ENCODE measurements around the gene SCN4B.

SCN4B gene

GRCh38 chr11:118104491-118104890 lies 48.1 kb downstream of the SCN4B start:
- no peak for DNase-seq (ENCODE audit: low read depth in 3 of 3, low spot score in 1 of 3)

- no peak for DNase-seq (ENCODE audit: low read depth in 3 of 3, low spot score in 1 of 3)
Measured at GRCh38 chr11:118102721-118103261, 49.8 kb downstream of the SCN4B start.

GRCh38 chr11:118100691-118101232 lies 51.9 kb downstream of the SCN4B start:
- DNase-seq (ENCODE audit: low read depth in 3 of 3, low spot score in 1 of 3), result no peak

- no peak for DNase-seq (ENCODE audit: low read depth in 3 of 3, low spot score in 1 of 3)
Measured at GRCh38 chr11:118099838-118100556, 52.6 kb downstream of the SCN4B start.

GRCh38 chr11:118098996-118099837 lies 53.4 kb downstream of the SCN4B start:
- DNase-seq (ENCODE audit: low read depth in 3 of 3, low spot score in 1 of 3), result no peak

GRCh38 chr11:118095967-118096367 lies 56.7 kb downstream of the SCN4B start:
- DNase-seq (ENCODE audit: low read depth in 3 of 3, low spot score in 1 of 3), result no peak

- no peak for DNase-seq (ENCODE audit: low read depth in 3 of 3, low spot score in 1 of 3)
Measured at GRCh38 chr11:118095493-118095892, 57.1 kb downstream of the SCN4B start.

GRCh38 chr11:118092907-118093571 lies 59.6 kb downstream of the SCN4B start:
- no peak for DNase-seq (ENCODE audit: low read depth in 3 of 3, low spot score in 1 of 3)

GRCh38 chr11:118091690-118092089 lies 60.9 kb downstream of the SCN4B start:
- no peak for DNase-seq (ENCODE audit: low read depth in 3 of 3, low spot score in 1 of 3)

GRCh38 chr11:118090545-118091162 lies 62.0 kb downstream of the SCN4B start:
- DNase-seq (ENCODE audit: low read depth in 3 of 3, low spot score in 1 of 3), result no peak

GRCh38 chr11:118088531-118088930 lies 64.1 kb downstream of the SCN4B start:
- no peak for DNase-seq (ENCODE audit: low read depth in 3 of 3, low spot score in 1 of 3)

- no peak for DNase-seq (ENCODE audit: low read depth in 3 of 3, low spot score in 1 of 3)
Measured at GRCh38 chr11:118087931-118088330, 64.7 kb downstream of the SCN4B start.

GRCh38 chr11:118086913-118087768 lies 65.5 kb downstream of the SCN4B start, which contains the start of gene SMIM35:
SMIM35 (minus strand) TSS chr11:118086963; CDS start chr11:118086757, 206 bp downstream.
- no peak for DNase-seq (ENCODE audit: low read depth in 3 of 3, low spot score in 1 of 3)

- no peak for DNase-seq (ENCODE audit: low read depth in 3 of 3, low spot score in 1 of 3)
Measured at GRCh38 chr11:118084656-118085055, 68.0 kb downstream of the SCN4B start.

- DNase-seq (ENCODE audit: low read depth in 3 of 3, low spot score in 1 of 3), result no peak
Measured at GRCh38 chr11:118084247-118084646, 68.4 kb downstream of the SCN4B start.

Data from stimulated activated CD4-positive, alpha-beta T cell treated with anti-CD3 and anti-CD28 coated beads, TNF-alpha, amount 100 ng/mL, for 1 hour (primary cell).